ENCODE data around the gene INPP5B. TPM values are rescaled to one million over a fixed set of nuclear protein-coding genes. Genes with fewer than 3 reads are reported as not detected.

The INPP5B gene
- total and polyA plus RNA-seq, 2 of the 13 experiments (the other 11 are each of a cell fraction or from before 2014, with no cell fraction given) = 9.0 to 9.8 TPM

DNA sequence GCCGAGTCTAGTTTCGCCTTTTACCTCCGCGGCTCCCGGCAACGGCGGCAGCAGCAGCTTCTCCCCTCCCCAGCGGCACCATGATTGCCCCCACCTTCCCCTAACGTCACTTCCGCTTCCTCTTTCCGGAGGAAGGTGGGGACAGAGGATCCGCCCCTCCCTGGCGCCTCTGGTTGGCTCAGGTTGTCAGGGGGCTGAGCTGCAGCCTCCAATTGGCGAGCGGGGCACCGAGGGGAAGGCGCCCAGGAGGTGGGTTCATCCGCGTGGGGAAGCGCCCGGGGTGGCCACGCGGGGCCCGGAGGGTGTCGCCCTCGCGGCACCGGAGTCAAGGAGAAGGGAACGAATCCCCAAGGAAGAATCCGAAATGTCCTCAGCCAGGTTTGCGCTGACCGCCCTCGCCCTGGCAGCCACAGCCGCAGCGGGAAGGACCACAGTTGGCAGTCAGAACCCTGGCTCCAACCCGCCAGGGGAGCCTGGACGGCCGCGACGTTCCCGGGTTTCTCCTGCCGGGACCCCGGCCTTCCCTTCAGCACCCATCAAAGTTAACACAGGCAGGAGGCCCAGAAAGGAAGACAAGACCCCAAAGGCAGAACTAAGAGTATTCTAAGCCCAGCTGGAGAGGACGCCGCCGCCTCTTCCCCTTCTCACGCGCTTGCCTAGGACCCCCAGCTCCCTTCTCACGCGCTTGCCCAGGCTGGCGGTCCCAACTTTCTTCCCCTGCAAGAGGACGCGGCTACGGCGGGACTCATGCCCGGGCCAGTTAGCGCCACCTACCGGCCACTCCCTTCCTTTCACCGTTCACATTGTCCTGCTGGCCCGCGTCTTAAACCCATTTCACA lies 87.1 kb downstream of the INPP5B start, which contains the start of gene MTF1 (continued):
- TF ChIP-seq THAP11 (CRISPR knock-in tag; IDR thresholded peaks at IDR 0.05) (peak; percentile 93), SATB2 (CRISPR knock-in tag; IDR thresholded peaks at IDR 0.05) (no peak), ZNF549 (CRISPR knock-in tag; IDR thresholded peaks at IDR 0.05) (no peak), ATF4 (CRISPR knock-in tag; IDR thresholded peaks at IDR 0.05) (no peak), ZNF619 (CRISPR knock-in tag; IDR thresholded peaks at IDR 0.05) (0 out of 2 replicates have a peak, but pooled peaks have one; percentile 60), ZNF101 (CRISPR knock-in tag; IDR thresholded peaks at IDR 0.05; ENCODE audit: borderline replicate concordance, low read depth) (no peak), LRRFIP1 (CRISPR knock-in tag; conservative IDR thresholded peaks at IDR 0.05) (no peak), SIN3B (IDR thresholded peaks at IDR 0.05; ENCODE audit: low read length) (peak; percentile 72; the same call in 1 of the 2 replicates), GPN1 (CRISPR knock-in tag; IDR thresholded peaks at IDR 0.05; ENCODE audit: borderline replicate concordance) (no peak), ZBTB20 (CRISPR knock-in tag; IDR thresholded peaks at IDR 0.05; ENCODE audit: borderline replicate concordance, low read depth) (no peak), ZBTB8A (CRISPR knock-in tag; IDR thresholded peaks at IDR 0.05; ENCODE audit: borderline replicate concordance, low read depth) (no peak), NAIF1 (CRISPR knock-in tag; IDR thresholded peaks at IDR 0.05; ENCODE audit: borderline replicate concordance) (no peak), YEATS4 (CRISPR knock-in tag; IDR thresholded peaks at IDR 0.05; ENCODE audit: borderline replicate concordance) (peak; percentile 82), SRF (IDR thresholded peaks at IDR 0.05; ENCODE audit: low read depth, low read length) (no peak), GABPA (IDR thresholded peaks at IDR 0.05; ENCODE audit: low read depth, low read length) (peak; percentile 98), GABPA (CRISPR knock-in tag; IDR thresholded peaks at IDR 0.05; ENCODE audit: low read depth) (peak; percentile 100), MTF2 (CRISPR knock-in tag; IDR thresholded peaks at IDR 0.05; ENCODE audit: borderline replicate concordance) (no peak; the same call in 1 of the 2 replicates), E2F2 (CRISPR knock-in tag; IDR thresholded peaks at IDR 0.05; ENCODE audit: borderline replicate concordance) (no peak), ZNF567 (CRISPR knock-in tag; IDR thresholded peaks at IDR 0.05; ENCODE audit: borderline replicate concordance) (peak; percentile 61), RFXAP (CRISPR knock-in tag; IDR thresholded peaks at IDR 0.05; ENCODE audit: borderline replicate concordance) (no peak)
- TF ChIP-seq, protein P1, sequence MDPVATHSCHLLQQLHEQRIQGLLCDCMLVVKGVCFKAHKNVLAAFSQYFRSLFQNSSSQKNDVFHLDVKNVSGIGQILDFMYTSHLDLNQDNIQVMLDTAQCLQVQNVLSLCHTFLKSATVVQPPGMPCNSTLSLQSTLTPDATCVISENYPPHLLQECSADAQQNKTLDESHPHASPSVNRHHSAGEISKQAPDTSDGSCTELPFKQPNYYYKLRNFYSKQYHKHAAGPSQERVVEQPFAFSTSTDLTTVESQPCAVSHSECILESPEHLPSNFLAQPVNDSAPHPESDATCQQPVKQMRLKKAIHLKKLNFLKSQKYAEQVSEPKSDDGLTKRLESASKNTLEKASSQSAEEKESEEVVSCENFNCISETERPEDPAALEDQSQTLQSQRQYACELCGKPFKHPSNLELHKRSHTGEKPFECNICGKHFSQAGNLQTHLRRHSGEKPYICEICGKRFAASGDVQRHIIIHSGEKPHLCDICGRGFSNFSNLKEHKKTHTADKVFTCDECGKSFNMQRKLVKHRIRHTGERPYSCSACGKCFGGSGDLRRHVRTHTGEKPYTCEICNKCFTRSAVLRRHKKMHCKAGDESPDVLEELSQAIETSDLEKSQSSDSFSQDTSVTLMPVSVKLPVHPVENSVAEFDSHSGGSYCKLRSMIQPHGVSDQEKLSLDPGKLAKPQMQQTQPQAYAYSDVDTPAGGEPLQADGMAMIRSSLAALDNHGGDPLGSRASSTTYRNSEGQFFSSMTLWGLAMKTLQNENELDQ (CRISPR knock-in tag; IDR thresholded peaks at IDR 0.05; ENCODE audit: borderline replicate concordance) = no peak
- TF ChIP-seq, protein P2, sequence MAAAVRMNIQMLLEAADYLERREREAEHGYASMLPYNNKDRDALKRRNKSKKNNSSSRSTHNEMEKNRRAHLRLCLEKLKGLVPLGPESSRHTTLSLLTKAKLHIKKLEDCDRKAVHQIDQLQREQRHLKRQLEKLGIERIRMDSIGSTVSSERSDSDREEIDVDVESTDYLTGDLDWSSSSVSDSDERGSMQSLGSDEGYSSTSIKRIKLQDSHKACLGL (CRISPR knock-in tag; IDR thresholded peaks at IDR 0.05) = peak; percentile 97; the same call in 1 of the 2 replicates
